OCI-LY3 (cell line): ENCODE measurements around the gene CA7.

ENCODE experiments used
- H2AFZ ChIP-seq: fragments of 200-600, 300-600 bp; shearing (Covaris generic); 2 replicates; pipeline ENCODE4 v1.6.0; 2014; ENCODE audit warnings: antibody characterized with exemption, low read depth, low read length
- H3K27ac ChIP-seq: fragments of 200-600, 300-600 bp; sonication (generic); 2 replicates; pipeline ENCODE4 v1.5.1; 2014; ENCODE audit warnings: mild to moderate bottlenecking, low read length, moderate library complexity, mixed read lengths
- H3K27me3 ChIP-seq: fragments of 200-600, 300-600 bp; sonication (generic); 2 replicates; pipeline ENCODE4 v1.6.1; 2014; ENCODE audit warnings: low read depth, low read length, mixed read lengths
- H3K36me3 ChIP-seq: fragments of 200-600, 300-600 bp; sonication (generic); replicated peaks from 2 replicates; pipeline ENCODE3; 2014; ENCODE audit warnings: low read depth, low read length, mixed read lengths
- H3K4me1 ChIP-seq: fragments of 300-600, 200-600 bp; sonication (generic); 2 replicates; pipeline ENCODE4 v1.6.1; 2014; ENCODE audit warnings: low read length, mixed read lengths
- H3K4me2 ChIP-seq: fragments of 200-600, 300-600 bp; sonication (generic); 2 replicates; pipeline ENCODE4 v1.6.1; 2014; ENCODE audit warnings: low read length, mixed read lengths
- H3K4me3 ChIP-seq: fragments of 300-600, 200-600 bp; sonication (generic); 2 replicates; pipeline ENCODE4 v1.5.1; 2014; ENCODE audit warnings: antibody characterized with exemption, mild to moderate bottlenecking, low read length, moderate library complexity
- H3K79me2 ChIP-seq: fragments of 300-600, 200-600 bp; shearing (Covaris generic); 2 replicates; pipeline ENCODE4 v1.6.1; 2014; ENCODE audit warnings: mild to moderate bottlenecking, low read length, mixed read lengths
- H3K9ac ChIP-seq: fragments of 300-600, 200-600 bp; shearing (Covaris generic); 2 replicates; pipeline ENCODE4 v1.6.0; 2014; ENCODE audit warnings: mild to moderate bottlenecking, low read length, moderate library complexity
- H3K9me3 ChIP-seq: fragments of 200-600, 300-600 bp; shearing (Covaris generic); 2 replicates; pipeline ENCODE4 v1.6.1; 2014; ENCODE audit warnings: low read length, mixed read lengths; ENCODE audit not compliant: insufficient read depth
- H4K20me1 ChIP-seq: fragments of 200-600, 300-600 bp; sonication (generic); 2 replicates; pipeline ENCODE4 v1.6.1; 2016; ENCODE audit warnings: low read length, mixed read lengths; ENCODE audit not compliant: insufficient read depth
- EZH2phosphoT487 ChIP-seq: fragments of 200-600 bp; shearing (Covaris generic); IDR thresholded peaks from 2 replicates; pipeline ENCODE4 v1.6.1; 2018; ENCODE audit warnings: antibody characterized with exemption, mixed run types, low read depth
- TF ChIP-seq, protein P1 (sequence below): fragments of 200-600, 300-600 bp; sonication (generic); IDR thresholded peaks from 2 replicates; pipeline ENCODE4 v1.5.1; 2014; ENCODE audit warnings: antibody characterized with exemption, low read length, low read depth

The CA7 gene

GRCh38 chr16:66899945-66900710 lies 55.9 kb downstream of the CA7 start:
- no peak overlapping the region for H3K27ac ChIP-seq
- no peaks in the 10 kb centered on the region for H3K27me3 ChIP-seq
- H2AFZ ChIP-seq, result no peak overlapping the region
- H3K36me3 ChIP-seq, result no peaks in the 10 kb centered on the region
- no peak for TF ChIP-seq EZH2phosphoT487
- TF ChIP-seq, protein P1, sequence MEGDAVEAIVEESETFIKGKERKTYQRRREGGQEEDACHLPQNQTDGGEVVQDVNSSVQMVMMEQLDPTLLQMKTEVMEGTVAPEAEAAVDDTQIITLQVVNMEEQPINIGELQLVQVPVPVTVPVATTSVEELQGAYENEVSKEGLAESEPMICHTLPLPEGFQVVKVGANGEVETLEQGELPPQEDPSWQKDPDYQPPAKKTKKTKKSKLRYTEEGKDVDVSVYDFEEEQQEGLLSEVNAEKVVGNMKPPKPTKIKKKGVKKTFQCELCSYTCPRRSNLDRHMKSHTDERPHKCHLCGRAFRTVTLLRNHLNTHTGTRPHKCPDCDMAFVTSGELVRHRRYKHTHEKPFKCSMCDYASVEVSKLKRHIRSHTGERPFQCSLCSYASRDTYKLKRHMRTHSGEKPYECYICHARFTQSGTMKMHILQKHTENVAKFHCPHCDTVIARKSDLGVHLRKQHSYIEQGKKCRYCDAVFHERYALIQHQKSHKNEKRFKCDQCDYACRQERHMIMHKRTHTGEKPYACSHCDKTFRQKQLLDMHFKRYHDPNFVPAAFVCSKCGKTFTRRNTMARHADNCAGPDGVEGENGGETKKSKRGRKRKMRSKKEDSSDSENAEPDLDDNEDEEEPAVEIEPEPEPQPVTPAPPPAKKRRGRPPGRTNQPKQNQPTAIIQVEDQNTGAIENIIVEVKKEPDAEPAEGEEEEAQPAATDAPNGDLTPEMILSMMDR, result no peak
- H3K4me3 ChIP-seq, result no peak overlapping the region
- H4K20me1 ChIP-seq, result no peaks in the 10 kb centered on the region
- no peaks in the 10 kb centered on the region for H3K4me1 ChIP-seq
- no peaks in the 10 kb centered on the region for H3K9me3 ChIP-seq
- no peak overlapping the region for H3K4me2 ChIP-seq
- no peaks in the 10 kb centered on the region for H3K79me2 ChIP-seq
- no peak overlapping the region for H3K9ac ChIP-seq

- H4K20me1 ChIP-seq, result no peaks in the 10 kb centered on the region
- no peaks in the 10 kb centered on the region for H3K79me2 ChIP-seq
- no peak overlapping the region for H3K27ac ChIP-seq
- no peak overlapping the region for H3K9ac ChIP-seq
- H3K4me1 ChIP-seq, result no peaks in the 10 kb centered on the region
- no peak overlapping the region for H2AFZ ChIP-seq
- H3K4me3 ChIP-seq, result no peak overlapping the region
- no peaks in the 10 kb centered on the region for H3K36me3 ChIP-seq
- TF ChIP-seq, protein P1, result no peak
- no peaks in the 10 kb centered on the region for H3K9me3 ChIP-seq
- no peak overlapping the region for H3K4me2 ChIP-seq
- no peaks in the 10 kb centered on the region for H3K27me3 ChIP-seq
Observed at GRCh38 chr16:66900721-66901441, 56.7 kb downstream of the CA7 start.

DNA sequence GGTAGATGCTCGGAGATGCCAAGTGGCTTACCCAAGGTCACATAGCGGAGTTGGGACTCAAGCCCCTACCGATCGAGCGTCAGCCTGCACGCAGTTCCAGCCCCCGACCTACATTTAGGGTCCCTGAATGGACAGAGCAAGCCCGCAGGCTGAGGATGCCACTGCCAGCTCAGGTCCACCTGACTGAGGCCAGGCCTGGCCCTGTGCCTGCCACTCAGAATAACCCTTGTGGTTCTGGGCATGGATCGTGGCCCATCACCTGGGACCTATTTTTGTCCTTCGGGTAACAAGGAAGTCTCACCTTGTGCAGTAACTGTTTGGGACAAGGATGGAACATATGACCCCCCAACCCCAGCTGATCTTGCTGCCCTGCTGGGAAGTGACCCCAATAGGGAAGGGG lies 57.4 kb downstream of the CA7 start:
- TF ChIP-seq, protein P1, result no peak
- no peak for TF ChIP-seq EZH2phosphoT487
- Histone ChIP-seq H3K27ac (no peak overlapping the region), H3K4me3 (no peak overlapping the region)

GRCh38 chr16:66902648-66903543 lies 58.7 kb downstream of the CA7 start:
- Histone ChIP-seq H3K27me3 (no peaks in the 10 kb centered on the region; the same call in 1 of the 2 replicates), H4K20me1 (no peaks in the 10 kb centered on the region), H2AFZ (no peak overlapping the region), H3K9ac (no peak overlapping the region), H3K79me2 (no peaks in the 10 kb centered on the region), H3K9me3 (no peaks in the 10 kb centered on the region), H3K4me1 (no peaks in the 10 kb centered on the region), H3K27ac (no peak overlapping the region), H3K4me2 (no peak overlapping the region), H3K36me3 (no peaks in the 10 kb centered on the region), H3K4me3 (no peak overlapping the region)
- TF ChIP-seq EZH2phosphoT487, result no peak
- TF ChIP-seq, protein P1, result no peak

More for the DNA sequence above, 57.4 kb downstream of the CA7 start:
- Histone ChIP-seq H3K36me3 (no peaks in the 10 kb centered on the region), H3K9me3 (no peaks in the 10 kb centered on the region), H2AFZ (no peak overlapping the region), H3K9ac (no peak overlapping the region), H3K27me3 (no peaks in the 10 kb centered on the region), H4K20me1 (no peaks in the 10 kb centered on the region), H3K4me1 (no peaks in the 10 kb centered on the region), H3K4me2 (no peak overlapping the region), H3K79me2 (no peaks in the 10 kb centered on the region)
